ENCODE results near the gene CLDN24.

The CLDN24 gene

DNA sequence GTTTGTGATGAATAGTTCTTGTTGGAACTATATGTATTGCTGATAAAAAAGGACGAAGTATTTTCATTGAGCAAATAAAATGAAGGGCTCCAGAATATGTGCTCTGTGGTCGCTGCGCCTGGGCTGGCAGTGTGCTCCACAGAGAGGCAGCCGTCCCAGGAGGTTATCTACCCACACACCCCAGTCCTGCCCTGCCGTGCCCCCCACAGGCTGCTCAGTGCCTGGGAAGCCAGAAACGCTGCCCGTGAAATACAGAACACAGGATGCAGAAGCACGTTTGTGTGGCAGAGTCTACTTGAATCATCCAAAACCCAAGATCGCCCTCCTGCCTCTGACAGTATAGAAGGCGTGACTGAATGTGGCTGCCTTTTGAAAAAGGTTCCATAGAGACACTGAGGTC, 3.6 kb downstream of the CLDN24 start:
- no peak overlapping the region for H3K27ac Mint-ChIP-seq
- ATAC-seq: no peak
- H3K9me3 Mint-ChIP-seq: no peaks in the 10 kb centered on the region
- H3K4me3 Mint-ChIP-seq: no peak overlapping the region
- no peaks in the 10 kb centered on the region for H3K36me3 Mint-ChIP-seq
- H3K4me1 Mint-ChIP-seq: no peaks in the 10 kb centered on the region
- peaks cover 7% of the 10 kb centered on the region for H3K27me3 Mint-ChIP-seq

DNA sequence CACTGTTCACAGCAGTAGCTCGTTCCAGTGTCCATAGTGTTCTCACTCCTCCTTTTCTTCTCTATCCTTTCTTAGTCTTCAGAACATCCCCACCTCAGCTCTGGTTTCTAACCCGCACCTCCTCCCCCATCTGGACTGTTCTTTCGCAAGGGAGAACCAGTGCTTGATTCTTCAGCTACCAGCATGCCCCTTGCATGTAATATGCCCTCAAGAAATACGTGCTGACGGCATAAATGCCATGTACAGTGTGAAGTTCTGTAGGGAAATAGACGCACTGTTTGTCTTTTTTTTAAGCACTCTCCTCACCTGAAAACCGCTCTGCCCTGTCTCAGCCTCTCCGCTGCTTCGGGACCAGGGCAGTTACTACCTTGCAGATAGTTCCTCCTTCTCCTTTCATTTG, 7.4 kb downstream of the CLDN24 start:
- no peak overlapping the region for H3K27ac Mint-ChIP-seq
- no peaks in the 10 kb centered on the region for H3K4me1 Mint-ChIP-seq
- H3K36me3 Mint-ChIP-seq: no peaks in the 10 kb centered on the region
- H3K27me3 Mint-ChIP-seq: peaks cover 19% of the 10 kb centered on the region
- no peak overlapping the region for H3K4me3 Mint-ChIP-seq
- no peaks in the 10 kb centered on the region for H3K9me3 Mint-ChIP-seq
- no peak for ATAC-seq

DNA sequence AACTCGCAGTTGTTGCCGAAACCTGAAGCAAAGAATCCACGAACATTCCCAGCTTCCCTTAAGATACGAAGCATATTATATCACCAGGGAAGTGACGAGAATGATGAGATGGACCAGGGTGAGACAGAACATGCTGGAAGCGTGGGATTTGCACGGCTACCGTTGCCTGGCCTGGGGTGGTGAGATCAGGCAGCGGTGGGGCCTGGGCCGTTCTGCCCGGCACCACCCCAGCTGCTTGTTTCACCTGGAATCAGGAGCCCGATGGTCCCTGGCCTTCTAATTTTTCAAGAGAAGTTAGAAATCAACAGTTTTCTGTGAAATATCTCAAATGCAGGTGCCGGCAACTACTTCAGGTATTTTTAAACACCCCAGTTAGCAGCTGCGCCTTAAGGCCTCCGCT, 7.9 kb downstream of the CLDN24 start:
- H3K4me1 Mint-ChIP-seq: no peaks in the 10 kb centered on the region
- no peaks in the 10 kb centered on the region for H3K36me3 Mint-ChIP-seq
- H3K9me3 Mint-ChIP-seq: no peaks in the 10 kb centered on the region
- no peak overlapping the region for H3K27ac Mint-ChIP-seq
- no peak for ATAC-seq
- no peak overlapping the region for H3K4me3 Mint-ChIP-seq
- peaks cover 19% of the 10 kb centered on the region for H3K27me3 Mint-ChIP-seq

DNA sequence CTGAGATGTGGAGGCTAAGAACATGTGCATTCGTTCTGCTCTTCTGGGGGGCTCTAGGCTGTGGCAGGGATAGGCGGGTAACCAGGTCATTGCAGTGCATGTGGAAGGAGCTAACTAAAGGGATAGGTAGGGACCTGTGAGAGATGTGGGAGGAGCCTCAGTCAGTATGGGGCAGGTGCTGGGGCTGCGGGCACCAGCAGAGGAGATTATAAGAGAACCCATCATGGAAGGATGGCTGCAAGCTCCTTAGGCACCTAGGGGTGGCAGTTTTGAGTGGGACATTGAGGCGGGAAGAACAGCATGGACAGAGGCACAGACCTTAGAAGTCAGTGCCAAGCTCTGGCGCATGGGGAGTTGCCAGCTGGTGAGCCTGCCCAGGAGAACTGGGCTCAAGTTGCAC, 9.4 kb downstream of the CLDN24 start:
- no peaks in the 10 kb centered on the region for H3K9me3 Mint-ChIP-seq
- no peak for ATAC-seq
- no peaks in the 10 kb centered on the region for H3K36me3 Mint-ChIP-seq
- H3K4me1 Mint-ChIP-seq: no peaks in the 10 kb centered on the region
- no peak overlapping the region for H3K4me3 Mint-ChIP-seq
- peaks cover 19% of the 10 kb centered on the region for H3K27me3 Mint-ChIP-seq
- H3K27ac Mint-ChIP-seq: no peak overlapping the region

GRCh38 chr4:183306811-183307210, 15.4 kb downstream of the CLDN24 start:
- Mint-ChIP-seq H3K9me3 (no peaks in the 10 kb centered on the region), H3K27ac (no peak overlapping the region), H3K4me1 (no peaks in the 10 kb centered on the region), H3K36me3 (no peaks in the 10 kb centered on the region), H3K27me3 (peaks cover 14% of the 10 kb centered on the region), H3K4me3 (no peak overlapping the region)
- ATAC-seq: no peak

GRCh38 chr4:183304538-183304937, 17.7 kb downstream of the CLDN24 start:
- Mint-ChIP-seq H3K36me3 (no peaks in the 10 kb centered on the region), H3K4me1 (no peaks in the 10 kb centered on the region), H3K9me3 (no peaks in the 10 kb centered on the region), H3K27me3 (peaks cover 22% of the 10 kb centered on the region), H3K4me3 (no peak overlapping the region), H3K27ac (no peak overlapping the region)
- no peak for ATAC-seq

DNA sequence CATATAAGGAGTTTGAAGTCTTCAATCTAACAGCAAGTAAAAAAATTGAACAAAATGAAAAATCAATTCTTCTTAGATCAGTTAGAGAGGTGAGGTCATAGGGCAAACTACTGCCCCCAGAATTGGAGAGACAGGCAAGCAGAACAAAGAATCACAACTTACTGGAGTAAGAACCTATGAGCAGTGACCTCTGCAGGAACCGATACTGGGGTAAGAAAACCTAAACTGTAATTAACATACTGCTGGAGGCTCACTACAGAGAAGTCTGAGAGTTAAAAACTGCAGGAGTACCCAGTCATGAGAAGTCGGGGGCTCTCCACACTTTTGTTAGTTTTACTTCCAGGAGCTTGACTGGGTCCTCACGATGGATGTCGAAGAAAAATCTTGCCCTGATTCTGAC, 18.2 kb downstream of the CLDN24 start:
- Mint-ChIP-seq H3K4me3 (no peak overlapping the region), H3K9me3 (no peaks in the 10 kb centered on the region), H3K27me3 (peaks cover 27% of the 10 kb centered on the region), H3K4me1 (no peaks in the 10 kb centered on the region), H3K36me3 (no peaks in the 10 kb centered on the region), H3K27ac (no peak overlapping the region)
- ATAC-seq: no peak

GRCh38 chr4:183303301-183303700, 18.9 kb downstream of the CLDN24 start:
- Mint-ChIP-seq H3K4me1 (no peaks in the 10 kb centered on the region), H3K36me3 (no peaks in the 10 kb centered on the region), H3K27me3 (peaks cover 27% of the 10 kb centered on the region), H3K9me3 (no peaks in the 10 kb centered on the region), H3K4me3 (no peak overlapping the region), H3K27ac (no peak overlapping the region)
- no peak for ATAC-seq

- Mint-ChIP-seq H3K27ac (no peak overlapping the region), H3K36me3 (no peaks in the 10 kb centered on the region), H3K4me1 (peaks cover 7% of the 10 kb centered on the region), H3K9me3 (no peaks in the 10 kb centered on the region), H3K4me3 (no peak overlapping the region), H3K27me3 (peaks cover 25% of the 10 kb centered on the region)
- ATAC-seq: no peak
These were observed 21.6 kb downstream of the CLDN24 start for GRCh38 chr4:183300655-183301054.

GRCh38 chr4:183300070-183300469, 22.2 kb downstream of the CLDN24 start:
- Mint-ChIP-seq H3K9me3 (no peaks in the 10 kb centered on the region), H3K36me3 (no peaks in the 10 kb centered on the region), H3K27ac (no peak overlapping the region), H3K4me1 (peaks cover 7% of the 10 kb centered on the region), H3K4me3 (no peak overlapping the region), H3K27me3 (peaks cover 19% of the 10 kb centered on the region)
- ATAC-seq: no peak

- Mint-ChIP-seq H3K4me3 (no peak overlapping the region), H3K36me3 (no peaks in the 10 kb centered on the region), H3K27me3 (peaks cover 13% of the 10 kb centered on the region), H3K27ac (no peak overlapping the region), H3K4me1 (peaks cover 7% of the 10 kb centered on the region), H3K9me3 (no peaks in the 10 kb centered on the region)
- ATAC-seq: no peak
These were observed 22.8 kb downstream of the CLDN24 start for GRCh38 chr4:183299464-183299863.

DNA sequence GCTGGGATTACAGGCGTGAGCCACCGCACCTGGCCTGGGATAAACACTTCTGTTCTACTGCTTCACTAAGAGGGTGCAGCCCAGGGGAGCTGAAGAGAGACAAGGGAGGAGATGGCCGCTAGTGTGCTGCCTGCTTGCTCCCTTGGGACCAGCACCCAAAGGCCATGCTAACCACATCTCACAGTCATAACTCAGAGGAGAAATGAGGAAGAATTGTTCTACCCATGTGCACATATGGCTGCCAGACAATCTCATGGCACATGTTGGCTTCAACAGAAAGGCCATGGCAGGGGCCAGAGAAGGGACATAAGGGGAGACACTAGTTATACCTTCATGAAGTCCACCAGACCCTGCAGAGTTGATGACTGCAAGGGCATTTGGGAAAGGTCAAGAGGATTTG, 24.6 kb downstream of the CLDN24 start:
- H3K36me3 Mint-ChIP-seq: no peaks in the 10 kb centered on the region
- peak; percentile 82 for ATAC-seq
- H3K27ac Mint-ChIP-seq: no peak overlapping the region
- H3K27me3 Mint-ChIP-seq: peaks cover 13% of the 10 kb centered on the region
- no peak overlapping the region for H3K4me3 Mint-ChIP-seq
- H3K9me3 Mint-ChIP-seq: no peaks in the 10 kb centered on the region
- peaks cover 7% of the 10 kb centered on the region for H3K4me1 Mint-ChIP-seq

- Mint-ChIP-seq H3K4me1 (peaks cover 7% of the 10 kb centered on the region), H3K36me3 (no peaks in the 10 kb centered on the region), H3K27ac (no peak overlapping the region), H3K4me3 (no peak overlapping the region), H3K9me3 (no peaks in the 10 kb centered on the region), H3K27me3 (peaks cover 13% of the 10 kb centered on the region)
- no peak for ATAC-seq
These were observed 26.5 kb downstream of the CLDN24 start for GRCh38 chr4:183295711-183296110.

DNA sequence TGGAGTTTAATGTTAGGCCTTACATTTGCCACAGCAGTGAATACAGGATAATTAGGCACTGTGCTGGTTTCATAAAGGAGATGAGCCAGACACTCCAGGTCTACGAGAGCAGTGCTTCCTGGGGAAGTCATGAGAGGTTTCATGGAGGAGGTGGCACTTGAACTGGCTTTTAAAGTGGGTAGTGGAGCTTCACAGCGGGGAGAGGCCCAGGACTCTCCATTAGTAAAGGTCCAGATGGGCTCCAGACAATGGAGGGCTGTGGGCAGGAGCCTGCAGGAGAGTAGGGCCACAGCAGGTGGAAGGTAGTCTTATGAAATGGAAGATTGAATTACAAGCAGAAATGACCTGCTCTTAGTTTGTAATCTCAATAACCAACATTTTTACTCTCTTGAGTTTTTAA, 31.2 kb downstream of the CLDN24 start:
- H3K4me3 Mint-ChIP-seq: no peak overlapping the region
- no peaks in the 10 kb centered on the region for H3K9me3 Mint-ChIP-seq
- ATAC-seq: no peak
- H3K4me1 Mint-ChIP-seq: no peaks in the 10 kb centered on the region
- peaks cover 5% of the 10 kb centered on the region for H3K27me3 Mint-ChIP-seq
- no peak overlapping the region for H3K27ac Mint-ChIP-seq
- no peaks in the 10 kb centered on the region for H3K36me3 Mint-ChIP-seq

DNA sequence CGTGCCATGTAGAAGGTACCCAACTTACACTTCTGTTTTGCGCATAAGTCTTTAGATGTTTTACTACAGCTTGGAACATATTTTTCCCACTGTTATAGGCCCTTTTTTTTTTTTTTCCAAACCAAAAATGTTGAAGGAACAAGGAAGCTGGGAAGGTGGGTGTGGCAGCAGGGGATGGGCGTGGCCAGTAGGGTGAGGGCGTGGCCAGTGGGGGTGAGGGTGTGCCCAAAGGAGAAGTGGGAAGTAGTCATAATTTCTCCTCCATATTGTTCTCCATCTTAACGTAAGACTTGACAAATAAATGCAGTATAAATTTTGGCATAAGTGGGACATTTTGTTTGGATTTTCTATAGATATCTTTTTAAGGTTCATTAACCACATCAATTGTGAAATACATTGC, 32.5 kb downstream of the CLDN24 start:
- Mint-ChIP-seq H3K27ac (no peak overlapping the region), H3K4me1 (no peaks in the 10 kb centered on the region), H3K4me3 (no peak overlapping the region), H3K9me3 (no peaks in the 10 kb centered on the region), H3K27me3 (peaks cover 9% of the 10 kb centered on the region), H3K36me3 (no peaks in the 10 kb centered on the region)
- ATAC-seq: no peak

- no peak overlapping the region for H3K27ac Mint-ChIP-seq
- no peaks in the 10 kb centered on the region for H3K36me3 Mint-ChIP-seq
- no peak overlapping the region for H3K4me3 Mint-ChIP-seq
- ATAC-seq: no peak
- no peaks in the 10 kb centered on the region for H3K4me1 Mint-ChIP-seq
- H3K27me3 Mint-ChIP-seq: peaks cover 9% of the 10 kb centered on the region
- no peaks in the 10 kb centered on the region for H3K9me3 Mint-ChIP-seq
These were observed 33.3 kb downstream of the CLDN24 start for GRCh38 chr4:183288955-183289354.

DNA sequence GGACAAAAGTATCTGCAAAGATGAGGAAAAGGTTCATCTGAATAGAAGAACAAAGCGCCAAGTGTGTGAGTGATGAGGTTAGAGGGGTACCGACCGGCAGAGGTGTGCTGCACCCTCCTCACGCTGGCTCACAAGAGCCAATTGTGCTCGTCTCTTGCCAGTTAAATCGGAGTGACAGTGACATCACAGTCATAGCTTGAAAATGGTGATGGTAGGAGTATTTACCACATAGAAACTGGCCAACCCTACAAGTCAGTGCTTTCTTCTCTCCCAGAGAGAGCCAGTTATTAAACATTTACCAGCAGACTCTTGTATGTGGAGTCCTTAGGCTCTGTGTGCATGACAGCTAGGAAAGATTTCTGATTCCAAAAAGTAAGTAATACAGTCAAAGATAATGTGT, 34.5 kb downstream of the CLDN24 start:
- Mint-ChIP-seq H3K4me1 (no peaks in the 10 kb centered on the region), H3K9me3 (no peaks in the 10 kb centered on the region), H3K27me3 (peaks cover 9% of the 10 kb centered on the region), H3K36me3 (no peaks in the 10 kb centered on the region), H3K4me3 (no peak overlapping the region), H3K27ac (no peak overlapping the region)
- no peak for ATAC-seq

All from stimulated activated memory B cell treated with anti-CD40 and anti-IgM and Interleukin-4, amounts not matched to agents 10 μg/mL and 1 μg/mL and 100 μg/mL, for 72 hours (primary cell).